Transverse colon (tissue), 4 donors: ENCODE results near the gene EXT2. TPM values are rescaled to one million over a fixed set of nuclear protein-coding genes. Genes with fewer than 3 reads are reported as not detected.

Source experiments
- DNase-seq: peaks from one replicate; pipeline ENCODE4 v3.0.0-alpha.2; 2019
- H3K27ac ChIP-seq, 4 donors: fragments of 200-600 bp; sonication (generic); 2 replicates each; pipeline ENCODE4 v1.5.1; 2016 to 2018; ENCODE audit warnings: inconsistent platforms in 4 of 4
- H3K27me3 ChIP-seq: fragments of 200-600 bp; sonication (generic); 2 replicates; pipeline ENCODE4 v1.5.1; 2017; ENCODE audit warnings: inconsistent platforms
- H3K36me3 ChIP-seq, 4 donors: fragments of 200-600 bp; sonication (generic); 2 replicates each; pipeline ENCODE4 v1.5.1; 2017 to 2019; ENCODE audit warnings: inconsistent platforms in 4 of 4
- H3K4me1 ChIP-seq, 4 donors: fragments of 200-600 bp; sonication (generic); 2 replicates each; pipeline ENCODE4 v1.5.1; 2017 to 2020; ENCODE audit warnings: inconsistent platforms in 4 of 4
- H3K4me3 ChIP-seq, 4 donors: fragments of 200-600 bp; sonication (generic); 1 replicate in 1 of 4; 2 replicates in 3 of 4; pipeline versions ENCODE4 v1.5.1 to v1.6.1; 2017 to 2019; ENCODE audit warnings: inconsistent platforms in 4 of 4
- H3K9me3 ChIP-seq, 2 donors: fragments of 200-600 bp; sonication (generic); 2 replicates each; pipeline ENCODE4 v1.5.1; 2017 to 2019; ENCODE audit warnings: inconsistent platforms in 2 of 2
- EP300 ChIP-seq: sonication (generic); formaldehyde crosslinking; IDR thresholded peaks from one replicate; pipeline ENCODE4 v1.6.1; 2017; ENCODE audit warnings: antibody characterized with exemption, low read depth
- POLR2A ChIP-seq: fragments of 450-650 bp; IDR thresholded peaks from one replicate; pipeline ENCODE4 v1.6.1; 2016; ENCODE audit warnings: antibody characterized with exemption, mild to moderate bottlenecking, moderate library complexity
- POLR2AphosphoS5 ChIP-seq, 3 donors: sonication (generic); formaldehyde crosslinking; IDR thresholded peaks; one replicate each; pipeline ENCODE4 v1.6.1; 2016; ENCODE audit warnings: antibody characterized with exemption in 3 of 3
- WGBS, 2 donors: methylation state at CpG; one replicate each; pipeline ENCODE4 v1.1.5; 2018; ENCODE audit warnings: low coverage in 1 of 2; 5-methylcytosine and 5-hydroxymethylcytosine counted together
- in situ Hi-C, 4 donors: fragments of 200-750 bp; cut with MboI; loops; one replicate each; pipeline versions ENCODE4 v1.15.0 to v1.15.1; 2017; ENCODE audit warnings: low sequenced_read_pairs in 3 of 4, low pct_ligation_motif_present in 1 of 4, low pct_unique_long_range_greater_than_20kb in 1 of 4
- intact Hi-C: fragments of 100-400 bp; cut with DNase I; formaldehyde crosslinking; loops from one replicate; pipeline ENCODE4 v1.15.1; 2023; ENCODE audit warnings: low total_unique reads
- total RNA-seq, 4 donors: library from RNA; depleted of rRNA; stranded (reverse); fragments of >200 nt; gene quantifications; one replicate each; pipeline ENCODE4 v1.1.0, GENCODE V29; 2016
- TF ChIP-seq, protein P1 (sequence below), 5 experiments: fragments of 200-600 bp in 3 of 5; fragments of 450-650 bp in 2 of 5; sonication (generic) in 3 of 5; IDR thresholded peaks; 1 replicate in 2 of 5; 2 replicates in 3 of 5; pipeline ENCODE4 v1.5.1; 2016 to 2017; ENCODE audit warnings: antibody characterized with exemption in 5 of 5, inconsistent platforms in 3 of 5, mild to moderate bottlenecking in 2 of 5, moderate library complexity in 1 of 5

EXT2 gene
- total RNA-seq, 4 donors from 2014 or later, result 32.2 to 82.9 (median 59.6) TPM

GRCh38 chr11:44264438-44264749 is 168.9 kb downstream of the EXT2 start:
- Histone ChIP-seq H3K4me3 (no peak overlapping the region), H3K36me3 (no peaks in the 10 kb centered on the region), H3K4me1 (no peaks in the 10 kb centered on the region), H3K9me3 (no peaks in the 10 kb centered on the region), H3K27me3 (no peaks in the 10 kb centered on the region), H3K27ac (no peak overlapping the region)
- in situ Hi-C loops (no loop called here), intact Hi-C loops (no loop called here)
- TF ChIP-seq EP300 (no peak), POLR2A (no peak), POLR2AphosphoS5 (IDR thresholded peaks at IDR 0.05) (no peak)
- TF ChIP-seq, protein P1, sequence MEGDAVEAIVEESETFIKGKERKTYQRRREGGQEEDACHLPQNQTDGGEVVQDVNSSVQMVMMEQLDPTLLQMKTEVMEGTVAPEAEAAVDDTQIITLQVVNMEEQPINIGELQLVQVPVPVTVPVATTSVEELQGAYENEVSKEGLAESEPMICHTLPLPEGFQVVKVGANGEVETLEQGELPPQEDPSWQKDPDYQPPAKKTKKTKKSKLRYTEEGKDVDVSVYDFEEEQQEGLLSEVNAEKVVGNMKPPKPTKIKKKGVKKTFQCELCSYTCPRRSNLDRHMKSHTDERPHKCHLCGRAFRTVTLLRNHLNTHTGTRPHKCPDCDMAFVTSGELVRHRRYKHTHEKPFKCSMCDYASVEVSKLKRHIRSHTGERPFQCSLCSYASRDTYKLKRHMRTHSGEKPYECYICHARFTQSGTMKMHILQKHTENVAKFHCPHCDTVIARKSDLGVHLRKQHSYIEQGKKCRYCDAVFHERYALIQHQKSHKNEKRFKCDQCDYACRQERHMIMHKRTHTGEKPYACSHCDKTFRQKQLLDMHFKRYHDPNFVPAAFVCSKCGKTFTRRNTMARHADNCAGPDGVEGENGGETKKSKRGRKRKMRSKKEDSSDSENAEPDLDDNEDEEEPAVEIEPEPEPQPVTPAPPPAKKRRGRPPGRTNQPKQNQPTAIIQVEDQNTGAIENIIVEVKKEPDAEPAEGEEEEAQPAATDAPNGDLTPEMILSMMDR (IDR thresholded peaks at IDR 0.05), result no peak
- no peak for DNase-seq
- 87% methylated on average over 8 of the region's 8 CpGs; no CpG with 5 or more reads in 1 of the 2 donors for WGBS, 2 donors

- WGBS, 2 donors, result 88% methylated on average over 22 of the region's 22 CpGs; no CpG with 5 or more reads in 1 of the 2 donors
- in situ Hi-C loops, result no loop called here
Observed at GRCh38 chr11:44264761-44265160, 169.3 kb downstream of the EXT2 start.

DNA sequence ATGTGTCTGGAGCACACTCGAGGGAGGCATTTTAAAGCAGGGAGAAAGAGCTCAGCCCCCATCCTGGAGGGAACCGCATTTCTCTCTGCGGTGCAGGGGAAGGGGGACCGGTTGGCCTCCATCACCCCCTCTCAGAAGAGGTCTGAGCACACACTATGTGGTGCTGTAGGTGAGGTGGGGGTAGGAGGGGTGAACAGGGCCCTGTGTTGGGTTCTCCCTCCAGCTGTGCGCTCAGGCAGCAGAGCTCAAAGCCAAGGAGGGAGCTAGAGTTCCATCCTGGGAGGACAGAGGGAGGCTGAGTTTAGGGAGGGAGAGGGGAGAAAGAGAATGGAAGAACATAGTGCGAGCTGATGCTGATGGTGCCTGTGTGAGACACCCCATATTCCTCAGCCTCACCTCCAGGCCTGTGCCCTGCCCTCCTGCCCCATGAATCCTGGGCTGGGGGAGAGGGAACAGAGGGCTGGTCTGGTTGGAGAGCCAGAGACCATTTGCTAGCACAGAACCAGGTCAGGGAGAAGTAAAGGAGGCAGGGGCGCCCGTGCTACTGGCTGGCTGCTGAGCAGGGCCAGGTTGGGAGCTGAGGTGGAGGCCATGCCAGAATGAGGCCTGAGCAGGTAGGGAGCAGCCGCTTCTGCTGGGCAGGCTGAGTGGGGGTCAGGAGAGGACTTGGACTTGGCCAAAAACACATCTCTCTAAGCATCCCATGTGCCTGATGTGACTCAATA is 170.7 kb downstream of the EXT2 start:
- intact Hi-C loops, result no loop called here
- in situ Hi-C loops, result no loop called here
- H3K27me3 ChIP-seq, result peaks cover 7% of the 10 kb centered on the region
- no peak overlapping the region for H3K27ac ChIP-seq
- H3K9me3 ChIP-seq, result no peaks in the 10 kb centered on the region
- DNase-seq, result no peak
- H3K4me1 ChIP-seq, result no peaks in the 10 kb centered on the region
- no peak overlapping the region for H3K4me3 ChIP-seq
- H3K36me3 ChIP-seq, result no peaks in the 10 kb centered on the region
- TF ChIP-seq, protein P1 (IDR thresholded peaks at IDR 0.05), result no peak
- TF ChIP-seq POLR2AphosphoS5 (IDR thresholded peaks at IDR 0.05), result no peak
- 78 to 80% methylated on average over 2 to 9 of the region's 9 CpGs for WGBS, 2 donors

More at GRCh38 chr11:44264761-44265160, 169.3 kb downstream of the EXT2 start:
- Histone ChIP-seq H3K4me3 (no peak overlapping the region), H3K9me3 (no peaks in the 10 kb centered on the region), H3K27ac (no peak overlapping the region), H3K36me3 (no peaks in the 10 kb centered on the region), H3K4me1 (no peaks in the 10 kb centered on the region), H3K27me3 (no peaks in the 10 kb centered on the region)
- intact Hi-C loops, result no loop called here
- TF ChIP-seq, protein P1 (IDR thresholded peaks at IDR 0.05), result no peak
- TF ChIP-seq POLR2AphosphoS5 (IDR thresholded peaks at IDR 0.05), result no peak
- TF ChIP-seq EP300, result no peak
- TF ChIP-seq POLR2A, result no peak
- no peak for DNase-seq

- no peak overlapping the region for H3K27ac ChIP-seq
- H3K27me3 ChIP-seq, result peaks cover 9% of the 10 kb centered on the region
- WGBS, 2 donors, result 87 to 91% methylated on average over 5 to 22 of the region's 24 CpGs
- no peak overlapping the region for H3K4me3 ChIP-seq
- TF ChIP-seq, protein P1 (IDR thresholded peaks at IDR 0.05), result no peak
- TF ChIP-seq POLR2AphosphoS5 (IDR thresholded peaks at IDR 0.05) (no peak), POLR2A (no peak), EP300 (no peak)
- H3K9me3 ChIP-seq, result no peaks in the 10 kb centered on the region
- H3K4me1 ChIP-seq, result no peaks in the 10 kb centered on the region
- no peaks in the 10 kb centered on the region for H3K36me3 ChIP-seq
- no peak for DNase-seq
- intact Hi-C loops, result no loop called here
- in situ Hi-C loops, result no loop called here
Observed at GRCh38 chr11:44267006-44267749, 171.7 kb downstream of the EXT2 start.
